Gastroesophageal sphincter (tissue), 4 donors: ENCODE results near the gene GOLM1. TPM values are rescaled to one million over a fixed set of nuclear protein-coding genes. Genes with fewer than 3 reads are reported as not detected.

Experiments used
- ATAC-seq: fragments of 150-250 bp; one replicate; pipeline ENCODE4 v1.9.1; 2016; ENCODE audit warnings: mild to moderate bottlenecking, moderate library complexity
- H3K27ac ChIP-seq, 4 donors: fragments of 200-600 bp; sonication (generic) in 3 of 4; 1 replicate in 3 of 4; 2 replicates in 1 of 4; pipeline ENCODE4 v1.5.1; 2016 to 2019
- H3K27me3 ChIP-seq: fragments of 200-600 bp; sonication (generic); one replicate; pipeline ENCODE4 v1.5.1; 2019
- H3K36me3 ChIP-seq, 2 donors: fragments of 200-600 bp; sonication (generic); one replicate each; pipeline ENCODE4 v1.5.1; 2019; ENCODE audit warnings: control low read depth in 1 of 2
- H3K4me1 ChIP-seq, 3 donors: fragments of 200-600 bp; sonication (generic); 1 replicate in 2 of 3; 2 replicates in 1 of 3; pipeline ENCODE4 v1.5.1; 2016 to 2019; ENCODE audit warnings: control low read depth in 2 of 3
- H3K4me3 ChIP-seq, 2 donors: fragments of 200-600 bp; sonication (generic); one replicate each; pipeline ENCODE4 v1.5.1; 2019; ENCODE audit warnings: mild to moderate bottlenecking in 1 of 2, moderate library complexity in 1 of 2
- H3K9me3 ChIP-seq, 3 donors: fragments of 200-600 bp; sonication (generic); one replicate each; pipeline ENCODE4 v1.5.1; 2017 to 2019; ENCODE audit warnings: control low read depth in 2 of 3
- EP300 ChIP-seq: sonication (generic); formaldehyde crosslinking; IDR thresholded peaks from one replicate; pipeline ENCODE4 v1.6.1; 2017; ENCODE audit warnings: antibody characterized with exemption, mild to moderate bottlenecking
- POLR2A ChIP-seq, 2 donors: fragments of 450-650 bp; IDR thresholded peaks; one replicate each; pipeline ENCODE4 v1.6.1; 2017; ENCODE audit warnings: antibody characterized with exemption in 2 of 2, mild to moderate bottlenecking in 2 of 2, moderate library complexity in 1 of 2
- POLR2AphosphoS5 ChIP-seq: sonication (generic); formaldehyde crosslinking; IDR thresholded peaks from one replicate; pipeline ENCODE4 v1.6.1; 2017; ENCODE audit warnings: antibody characterized with exemption
- WGBS, 2 donors: methylation state at CpG; one replicate each; pipeline ENCODE4 v1.1.5; 2018; ENCODE audit warnings: low coverage in 1 of 2; 5-methylcytosine and 5-hydroxymethylcytosine counted together
- total RNA-seq, 4 donors: library from RNA; depleted of rRNA; stranded (reverse); fragments of >200 nt; gene quantifications; one replicate each; pipeline ENCODE4 v1.1.0, GENCODE V29; 2016
- TF ChIP-seq, protein P1 (sequence below), 4 experiments: fragments of 200-600 bp in 2 of 4; fragments of 450-650 bp in 2 of 4; sonication (generic) in 1 of 4; IDR thresholded peaks; one replicate each; pipeline ENCODE4 v1.5.1; 2017 to 2019; ENCODE audit warnings: antibody characterized with exemption in 4 of 4, mild to moderate bottlenecking in 2 of 4, moderate library complexity in 2 of 4

The GOLM1 gene
- total RNA-seq, 4 donors from 2014 or later: 4.8 to 22.2 (median 8.0) TPM

DNA sequence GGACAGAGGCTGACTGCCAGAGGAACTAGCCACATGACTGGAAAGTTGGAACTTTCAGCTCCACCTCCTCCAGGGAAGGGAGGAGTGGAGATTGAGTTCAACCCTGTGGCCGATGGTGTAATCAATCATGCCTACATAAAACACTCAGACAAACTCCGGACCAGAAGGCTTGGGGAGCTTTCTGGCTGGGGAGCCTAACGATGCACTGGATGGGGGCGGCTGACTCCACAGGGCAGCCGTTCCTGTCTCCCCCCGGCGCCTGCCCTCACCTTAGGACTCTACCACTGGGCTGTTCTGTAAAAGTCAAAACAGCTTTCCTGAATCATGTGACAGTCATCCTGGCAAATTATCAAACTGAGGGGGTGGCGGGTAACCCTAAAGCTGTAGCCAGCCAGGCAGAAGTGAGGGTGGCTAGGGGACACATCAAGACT lies 58.0 kb downstream of the GOLM1 start:
- no peaks in the 10 kb centered on the region for H3K27me3 ChIP-seq
- TF ChIP-seq, protein P1, sequence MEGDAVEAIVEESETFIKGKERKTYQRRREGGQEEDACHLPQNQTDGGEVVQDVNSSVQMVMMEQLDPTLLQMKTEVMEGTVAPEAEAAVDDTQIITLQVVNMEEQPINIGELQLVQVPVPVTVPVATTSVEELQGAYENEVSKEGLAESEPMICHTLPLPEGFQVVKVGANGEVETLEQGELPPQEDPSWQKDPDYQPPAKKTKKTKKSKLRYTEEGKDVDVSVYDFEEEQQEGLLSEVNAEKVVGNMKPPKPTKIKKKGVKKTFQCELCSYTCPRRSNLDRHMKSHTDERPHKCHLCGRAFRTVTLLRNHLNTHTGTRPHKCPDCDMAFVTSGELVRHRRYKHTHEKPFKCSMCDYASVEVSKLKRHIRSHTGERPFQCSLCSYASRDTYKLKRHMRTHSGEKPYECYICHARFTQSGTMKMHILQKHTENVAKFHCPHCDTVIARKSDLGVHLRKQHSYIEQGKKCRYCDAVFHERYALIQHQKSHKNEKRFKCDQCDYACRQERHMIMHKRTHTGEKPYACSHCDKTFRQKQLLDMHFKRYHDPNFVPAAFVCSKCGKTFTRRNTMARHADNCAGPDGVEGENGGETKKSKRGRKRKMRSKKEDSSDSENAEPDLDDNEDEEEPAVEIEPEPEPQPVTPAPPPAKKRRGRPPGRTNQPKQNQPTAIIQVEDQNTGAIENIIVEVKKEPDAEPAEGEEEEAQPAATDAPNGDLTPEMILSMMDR (IDR thresholded peaks at IDR 0.05): no peak
- no peak for TF ChIP-seq POLR2AphosphoS5
- TF ChIP-seq POLR2A (IDR thresholded peaks at IDR 0.05): no peak
- no peak for TF ChIP-seq EP300
- H3K4me1 ChIP-seq: peaks cover 0 to 9% (median 4%) of the 10 kb centered on the region in 3 donors
- 0 to 18% methylated on average over 2 to 3 of the region's 8 CpGs for WGBS, 2 donors
- H3K9me3 ChIP-seq: no peaks in the 10 kb centered on the region
- no peak for ATAC-seq
- H3K27ac ChIP-seq: no peak overlapping the region
- H3K4me3 ChIP-seq: peak overlapping the region in 1 of 2 donors; percentile 18
- H3K36me3 ChIP-seq: no peaks in the 10 kb centered on the region

DNA sequence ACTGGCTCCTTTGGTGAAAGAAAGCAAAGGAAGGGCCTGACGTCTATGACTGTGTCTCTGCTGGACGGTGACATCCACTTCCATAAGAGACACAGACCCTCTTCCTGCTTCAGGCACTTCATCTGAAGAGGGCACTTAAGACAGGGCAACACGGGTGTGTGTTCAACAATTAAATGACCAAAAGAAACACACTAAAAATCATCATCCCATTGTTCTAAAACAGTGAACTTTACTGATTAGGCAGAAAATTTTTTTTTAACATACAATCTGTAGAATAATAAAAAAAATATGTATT lies 58.5 kb downstream of the GOLM1 start:
- 57 to 62% methylated on average over 1 to 3 of the region's 3 CpGs for WGBS, 2 donors
- H3K4me1 ChIP-seq: peaks cover 0 to 9% (median 4%) of the 10 kb centered on the region in 3 donors
- no peak for TF ChIP-seq EP300
- no peak for TF ChIP-seq POLR2A (IDR thresholded peaks at IDR 0.05)
- TF ChIP-seq, protein P1 (IDR thresholded peaks at IDR 0.05): no peak
- no peak for TF ChIP-seq POLR2AphosphoS5
- H3K9me3 ChIP-seq: no peaks in the 10 kb centered on the region
- H3K27ac ChIP-seq: no peak overlapping the region
- peaks cover 0 to 4% of the 10 kb centered on the region in 2 donors for H3K36me3 ChIP-seq
- H3K4me3 ChIP-seq: no peak overlapping the region
- ATAC-seq: no peak
- H3K27me3 ChIP-seq: no peaks in the 10 kb centered on the region

DNA sequence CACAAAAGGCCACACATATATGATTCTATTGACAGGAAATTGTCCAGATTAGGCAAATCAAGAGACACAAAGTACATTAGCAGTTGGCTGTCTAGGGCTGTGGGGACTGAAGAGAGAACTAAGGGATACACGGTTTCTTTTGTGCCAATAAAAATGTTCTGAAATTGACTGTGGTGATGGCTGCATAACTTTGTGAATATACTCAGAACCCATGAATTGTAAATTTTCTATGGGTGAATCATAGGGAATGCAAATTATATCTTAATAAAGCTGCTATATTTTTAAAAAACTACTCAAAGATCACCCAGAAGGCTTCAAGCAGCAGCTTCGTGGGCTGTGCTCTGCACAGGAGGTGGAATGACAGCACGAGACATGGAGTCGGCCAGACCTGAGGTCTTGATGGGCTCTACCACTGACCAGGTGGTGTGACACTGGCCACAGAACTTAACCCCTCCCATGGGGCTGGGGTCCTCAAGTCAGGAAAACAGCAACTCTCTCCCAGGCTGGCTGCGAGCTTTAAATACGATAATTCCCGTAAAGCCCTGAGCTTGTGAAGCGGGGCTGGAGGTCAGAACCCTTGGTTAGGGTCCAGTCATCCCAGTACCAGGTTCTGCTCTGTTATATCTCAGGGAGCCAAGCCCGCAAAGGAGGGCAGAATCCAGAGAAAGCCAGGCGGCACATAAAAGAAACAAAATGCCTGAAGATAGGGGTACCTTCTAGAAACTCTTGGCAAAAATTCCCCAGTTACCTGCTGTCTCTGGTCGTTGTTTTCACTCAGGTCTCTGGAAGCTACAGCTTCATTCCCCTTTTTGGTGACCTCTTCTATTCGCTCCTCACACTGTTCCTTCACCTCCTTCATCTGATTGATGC lies 59.1 kb downstream of the GOLM1 start:
- Histone ChIP-seq H3K4me1 (peaks cover 0 to 9% (median 4%) of the 10 kb centered on the region in 3 donors), H3K9me3 (no peaks in the 10 kb centered on the region), H3K27ac (no peak overlapping the region), H3K27me3 (no peaks in the 10 kb centered on the region), H3K4me3 (no peak overlapping the region), H3K36me3 (peaks cover 0 to 7% of the 10 kb centered on the region in 2 donors)
- ATAC-seq: no peak
- WGBS, 2 donors: 91 to 100% methylated on average over 2 to 5 of the region's 12 CpGs
- TF ChIP-seq EP300: no peak
- TF ChIP-seq POLR2AphosphoS5: no peak
- TF ChIP-seq, protein P1 (IDR thresholded peaks at IDR 0.05): no peak
- TF ChIP-seq POLR2A (IDR thresholded peaks at IDR 0.05): no peak

DNA sequence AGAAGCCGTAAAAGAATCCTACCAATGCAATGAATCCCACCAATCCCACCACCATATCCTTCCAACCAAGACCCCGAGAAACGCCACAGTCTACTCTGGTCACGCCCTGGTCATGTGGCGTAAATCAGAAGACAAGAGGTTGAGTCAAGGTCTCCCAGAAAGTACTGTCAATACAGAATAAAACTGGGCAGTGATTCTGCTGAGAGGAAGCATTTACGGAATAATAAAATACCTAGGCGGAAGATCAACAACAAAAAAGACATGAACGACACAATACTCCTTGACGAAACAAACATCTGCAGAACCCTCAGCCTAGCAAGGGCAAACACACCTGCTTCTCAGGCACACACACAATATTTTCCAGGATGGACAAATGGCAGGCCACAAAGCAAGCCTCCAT lies 62.8 kb downstream of the GOLM1 start:
- H3K27ac ChIP-seq: no peak overlapping the region
- peaks cover 0 to 7% (median 3%) of the 10 kb centered on the region in 3 donors for H3K4me1 ChIP-seq
- H3K4me3 ChIP-seq: no peak overlapping the region
- H3K9me3 ChIP-seq: no peaks in the 10 kb centered on the region
- no peak for TF ChIP-seq EP300
- TF ChIP-seq POLR2A (IDR thresholded peaks at IDR 0.05): no peak
- TF ChIP-seq, protein P1 (IDR thresholded peaks at IDR 0.05): no peak
- no peak for TF ChIP-seq POLR2AphosphoS5
- no peak for ATAC-seq
- H3K36me3 ChIP-seq: peaks cover 0 to 34% of the 10 kb centered on the region in 2 donors
- H3K27me3 ChIP-seq: no peaks in the 10 kb centered on the region
- 100% methylated on average over 4 of the region's 9 CpGs for WGBS, 2 donors

DNA sequence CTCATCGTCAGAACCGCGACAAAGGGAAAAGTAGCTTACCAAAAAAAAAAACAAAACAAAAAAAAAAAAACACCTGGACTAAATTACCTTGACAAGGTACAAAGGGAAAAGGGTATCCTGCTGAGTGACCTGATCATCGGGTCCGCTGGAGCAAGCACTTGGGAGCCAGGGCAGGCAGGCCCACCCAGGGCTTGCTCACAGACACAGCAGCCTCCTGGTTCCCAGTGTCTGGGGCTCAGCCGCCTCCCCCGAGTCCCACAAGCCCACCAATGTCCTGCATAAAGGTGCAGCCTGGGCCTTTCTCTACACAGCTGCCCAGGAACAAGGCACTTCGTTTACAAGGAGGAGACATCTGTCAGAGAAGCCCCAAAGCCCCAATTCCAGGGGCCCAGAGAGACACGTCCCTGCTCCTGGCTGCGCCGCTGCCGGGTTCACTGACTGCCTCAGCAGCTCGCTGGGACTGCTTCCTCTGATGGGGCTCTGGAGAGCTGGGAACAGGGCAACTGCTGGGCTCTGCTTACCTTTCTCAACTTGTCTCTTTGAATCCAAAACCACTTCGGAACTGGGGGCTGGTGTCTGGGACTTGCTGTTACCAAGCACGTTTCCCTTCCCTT lies 63.4 kb downstream of the GOLM1 start:
- Histone ChIP-seq H3K27me3 (no peaks in the 10 kb centered on the region), H3K9me3 (no peaks in the 10 kb centered on the region), H3K4me1 (peaks cover 0 to under 1% (median 0%) of the 10 kb centered on the region in 3 donors), H3K36me3 (peaks cover 0 to 37% of the 10 kb centered on the region in 2 donors), H3K27ac (no peak overlapping the region), H3K4me3 (no peak overlapping the region)
- WGBS, 2 donors: 95 to 96% methylated on average over 4 of the region's 15 CpGs
- TF ChIP-seq POLR2AphosphoS5 (no peak), POLR2A (IDR thresholded peaks at IDR 0.05) (no peak), EP300 (no peak)
- TF ChIP-seq, protein P1 (IDR thresholded peaks at IDR 0.05): no peak
- ATAC-seq: no peak
